Glutamatergic neuron (in vitro differentiated cells): ENCODE measurements around the gene ADSL. TPM values are rescaled to one million over a fixed set of nuclear protein-coding genes. Genes with fewer than 3 reads are reported as not detected.
"Not testable (repeated sequence)": the region's sequence is repeated elsewhere in the genome, so short reads cannot be mapped to it uniquely, and the experiment has no call there.

Experiments
- DNase-seq: peaks from one replicate; pipeline ENCODE4 v3.0.0; 2022
- H3K27ac Mint-ChIP-seq: one replicate; pipeline ENCODE4 v1.8.0; 2020; ENCODE audit warnings: mild to moderate bottlenecking, mixed read lengths, inconsistent platforms; ENCODE audit not compliant: unreplicated experiment
- H3K27me3 Mint-ChIP-seq: one replicate; pipeline ENCODE4 v1.8.0; 2020; ENCODE audit warnings: mild to moderate bottlenecking, moderate library complexity, mixed read lengths, inconsistent platforms; ENCODE audit not compliant: unreplicated experiment
- H3K36me3 Mint-ChIP-seq: one replicate; pipeline ENCODE4 v1.8.0; 2020; ENCODE audit warnings: mild to moderate bottlenecking, mixed read lengths, inconsistent platforms; ENCODE audit not compliant: unreplicated experiment
- H3K4me1 Mint-ChIP-seq: one replicate; pipeline ENCODE4 v1.8.0; 2020; ENCODE audit warnings: mild to moderate bottlenecking, low read depth, mixed read lengths, inconsistent platforms; ENCODE audit not compliant: unreplicated experiment
- H3K4me3 Mint-ChIP-seq: one replicate; pipeline ENCODE4 v1.8.0; 2020; ENCODE audit warnings: mild to moderate bottlenecking, mixed read lengths, inconsistent platforms; ENCODE audit not compliant: unreplicated experiment
- H3K9me3 Mint-ChIP-seq: one replicate; pipeline ENCODE4 v1.8.0; 2020; ENCODE audit warnings: mild to moderate bottlenecking, moderate library complexity, mixed read lengths, inconsistent platforms; ENCODE audit not compliant: unreplicated experiment
- total RNA-seq: library from RNA; stranded (reverse); fragmentation: NEBNext Ultra II Directional; extraction: Animal tissue kit (Norgen Biotek cat#: 25700); gene quantifications from one replicate; pipeline ENCODE4 v1.2.1, GENCODE V29; 2021; ENCODE audit not compliant: unreplicated experiment
- TF ChIP-seq, protein P1 (sequence below): fragments of 200-600 bp; sonication (generic); IDR thresholded peaks from one replicate; pipeline ENCODE4 v1.5.0; 2021; ENCODE audit not compliant: partially characterized antibody, unreplicated experiment

ADSL gene
- total RNA-seq, 1 donor from 2014 or later = 62.3 TPM

DNA sequence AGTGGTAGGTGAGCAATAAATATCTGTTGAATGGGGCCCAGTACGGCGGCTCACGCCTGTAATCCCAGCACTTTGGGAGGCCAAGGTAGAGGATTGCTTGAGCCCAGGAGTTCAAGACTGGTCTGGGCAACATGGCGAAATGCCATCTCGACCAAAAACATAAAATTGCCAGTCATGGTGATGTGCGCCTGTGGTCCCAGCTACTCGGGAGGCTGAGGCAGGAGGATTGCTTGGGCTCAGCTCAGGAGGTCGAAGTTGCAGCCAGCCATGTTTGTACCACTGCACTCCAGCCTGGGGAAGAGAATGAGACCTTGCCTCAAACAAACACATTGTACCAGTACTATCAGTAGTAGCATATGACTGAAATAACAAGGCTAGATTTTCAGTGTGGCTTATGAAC is 28.3 kb downstream of the ADSL start:
- Mint-ChIP-seq H3K27ac (no peak overlapping the region), H3K36me3 (no peaks in the 10 kb centered on the region), H3K4me3 (no peak overlapping the region), H3K27me3 (no peaks in the 10 kb centered on the region), H3K9me3 (peaks cover 2% of the 10 kb centered on the region), H3K4me1 (peaks cover 2% of the 10 kb centered on the region)
- TF ChIP-seq, protein P1, sequence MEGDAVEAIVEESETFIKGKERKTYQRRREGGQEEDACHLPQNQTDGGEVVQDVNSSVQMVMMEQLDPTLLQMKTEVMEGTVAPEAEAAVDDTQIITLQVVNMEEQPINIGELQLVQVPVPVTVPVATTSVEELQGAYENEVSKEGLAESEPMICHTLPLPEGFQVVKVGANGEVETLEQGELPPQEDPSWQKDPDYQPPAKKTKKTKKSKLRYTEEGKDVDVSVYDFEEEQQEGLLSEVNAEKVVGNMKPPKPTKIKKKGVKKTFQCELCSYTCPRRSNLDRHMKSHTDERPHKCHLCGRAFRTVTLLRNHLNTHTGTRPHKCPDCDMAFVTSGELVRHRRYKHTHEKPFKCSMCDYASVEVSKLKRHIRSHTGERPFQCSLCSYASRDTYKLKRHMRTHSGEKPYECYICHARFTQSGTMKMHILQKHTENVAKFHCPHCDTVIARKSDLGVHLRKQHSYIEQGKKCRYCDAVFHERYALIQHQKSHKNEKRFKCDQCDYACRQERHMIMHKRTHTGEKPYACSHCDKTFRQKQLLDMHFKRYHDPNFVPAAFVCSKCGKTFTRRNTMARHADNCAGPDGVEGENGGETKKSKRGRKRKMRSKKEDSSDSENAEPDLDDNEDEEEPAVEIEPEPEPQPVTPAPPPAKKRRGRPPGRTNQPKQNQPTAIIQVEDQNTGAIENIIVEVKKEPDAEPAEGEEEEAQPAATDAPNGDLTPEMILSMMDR = no peak
- no peak for DNase-seq

DNA sequence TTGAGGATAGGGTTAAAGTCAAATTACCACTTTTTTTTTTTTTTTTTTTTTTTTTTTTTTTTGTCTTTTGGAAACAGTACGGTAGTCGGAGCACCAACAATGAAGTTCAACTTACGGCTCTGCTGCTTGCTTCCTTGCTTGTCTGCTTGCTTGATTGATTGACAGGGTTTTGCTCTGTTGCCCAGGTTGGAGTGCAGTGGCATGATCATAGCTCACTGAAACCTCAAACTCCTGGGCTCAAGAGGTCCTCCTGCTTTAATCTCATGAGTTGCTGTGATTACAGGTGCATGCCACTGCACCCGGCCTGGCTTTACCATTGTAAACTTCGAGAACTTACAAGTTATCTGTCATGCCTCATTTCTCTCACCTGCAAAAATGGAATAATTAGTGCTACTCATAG is 29.8 kb downstream of the ADSL start:
- Mint-ChIP-seq H3K36me3 (no peaks in the 10 kb centered on the region), H3K27me3 (no peaks in the 10 kb centered on the region), H3K27ac (no peak overlapping the region), H3K4me3 (no peak overlapping the region), H3K4me1 (peaks cover 2% of the 10 kb centered on the region), H3K9me3 (peaks cover 2% of the 10 kb centered on the region)
- DNase-seq = no peak
- TF ChIP-seq, protein P1 = no peak

DNA sequence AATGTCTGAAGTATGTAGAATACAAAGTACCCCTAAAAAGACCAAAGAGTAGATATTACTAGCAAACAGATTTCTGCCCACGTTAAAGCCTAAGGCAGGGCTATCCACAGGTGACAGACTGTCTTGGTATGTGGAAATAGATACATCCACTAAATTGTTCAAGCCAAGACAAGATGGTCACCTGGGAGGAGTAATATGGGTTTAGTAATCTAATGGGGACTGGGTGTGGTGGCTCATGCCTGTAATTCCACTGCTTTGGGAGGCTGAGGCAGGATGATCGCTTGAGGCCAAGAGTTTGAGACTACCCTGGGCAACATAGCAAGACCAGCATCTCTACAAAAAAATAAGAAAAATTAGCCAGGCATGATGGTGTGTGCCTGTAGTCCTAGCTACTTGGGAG is 31.6 kb downstream of the ADSL start:
- no peaks in the 10 kb centered on the region for H3K36me3 Mint-ChIP-seq
- H3K4me1 Mint-ChIP-seq = no peaks in the 10 kb centered on the region
- H3K27me3 Mint-ChIP-seq = no peaks in the 10 kb centered on the region
- no peak for DNase-seq
- H3K9me3 Mint-ChIP-seq = no peaks in the 10 kb centered on the region
- TF ChIP-seq, protein P1 = no peak
- no peak overlapping the region for H3K4me3 Mint-ChIP-seq
- no peak overlapping the region for H3K27ac Mint-ChIP-seq

DNA sequence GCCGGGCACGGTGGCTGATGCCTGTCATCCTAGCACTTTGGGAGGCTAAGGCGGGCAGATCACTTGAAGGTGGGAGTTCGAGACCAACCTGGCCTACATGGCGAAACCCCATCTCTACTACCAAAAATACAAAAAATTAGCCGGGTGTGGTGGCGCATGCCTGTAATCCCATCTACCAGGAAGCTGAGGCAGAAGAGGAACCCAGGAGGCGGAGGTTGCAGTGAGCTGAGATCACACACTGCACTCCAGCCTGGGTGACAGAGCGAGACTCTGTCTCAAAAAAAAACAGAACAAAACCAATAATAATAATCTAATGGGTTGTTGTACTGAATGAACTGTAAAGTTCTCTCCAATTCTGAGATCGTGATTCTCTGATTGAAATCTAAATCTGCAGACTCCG is 32.1 kb downstream of the ADSL start:
- H3K4me1 Mint-ChIP-seq, H3K36me3 Mint-ChIP-seq, H3K4me3 Mint-ChIP-seq, DNase-seq, H3K27me3 Mint-ChIP-seq, H3K27ac Mint-ChIP-seq, H3K9me3 Mint-ChIP-seq: not testable (repeated sequence)

DNA sequence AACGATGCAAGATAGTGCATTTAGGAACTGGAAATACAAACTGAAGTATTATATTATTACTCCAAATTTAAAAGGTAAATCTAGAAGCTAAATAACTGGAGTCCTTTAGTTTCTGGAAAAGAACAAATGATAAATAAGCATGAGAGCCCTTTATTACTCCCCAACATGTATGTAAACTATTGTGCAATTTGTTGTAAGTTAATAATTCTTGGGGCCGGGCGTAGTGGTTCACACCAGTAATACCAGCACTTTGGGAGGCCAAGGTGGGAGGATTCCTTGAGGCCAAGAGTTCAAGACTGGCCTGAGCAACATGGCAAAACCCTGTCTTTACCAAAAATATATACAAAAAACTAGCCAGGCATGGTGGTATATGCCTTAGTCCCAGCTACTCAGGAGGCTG is 35.2 kb downstream of the ADSL start:
- TF ChIP-seq, protein P1 = no peak
- DNase-seq = no peak
- peaks cover 5% of the 10 kb centered on the region for H3K36me3 Mint-ChIP-seq
- no peaks in the 10 kb centered on the region for H3K9me3 Mint-ChIP-seq
- no peak overlapping the region for H3K4me3 Mint-ChIP-seq
- peaks cover 3% of the 10 kb centered on the region for H3K27me3 Mint-ChIP-seq
- no peaks in the 10 kb centered on the region for H3K4me1 Mint-ChIP-seq
- H3K27ac Mint-ChIP-seq = no peak overlapping the region

DNA sequence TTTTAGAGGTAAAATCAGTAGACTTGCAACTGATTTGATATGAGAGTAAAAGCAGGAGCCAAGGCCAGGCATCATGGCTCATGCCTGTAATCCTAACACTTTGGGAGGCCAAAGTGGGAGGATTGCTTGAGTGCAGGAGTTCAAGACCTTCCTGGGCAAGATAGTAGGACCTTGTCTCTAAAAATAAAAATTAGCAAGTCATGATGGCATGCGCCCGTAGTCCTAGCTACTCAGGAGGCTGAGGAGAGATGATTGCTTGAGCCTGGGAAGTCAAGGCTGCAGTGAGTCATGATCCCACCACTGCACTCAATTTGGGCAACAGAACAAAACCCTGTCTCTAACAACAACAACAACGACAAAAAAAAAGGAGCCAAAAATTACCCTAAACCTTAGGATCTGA is 37.6 kb downstream of the ADSL start:
- DNase-seq = no peak
- Mint-ChIP-seq H3K27me3 (peaks cover 4% of the 10 kb centered on the region), H3K27ac (no peak overlapping the region), H3K36me3 (peaks cover 5% of the 10 kb centered on the region), H3K9me3 (no peaks in the 10 kb centered on the region), H3K4me1 (no peaks in the 10 kb centered on the region), H3K4me3 (no peak overlapping the region)
- TF ChIP-seq, protein P1 = no peak
